OCI-LY7 (cell line): ENCODE measurements around the gene PDZRN3. TPM values are rescaled to one million over a fixed set of nuclear protein-coding genes. Genes with fewer than 3 reads are reported as not detected.

ENCODE experiments used
- BruUV-seq: library from RNA; stranded (reverse); fragments of 400-500 nt; replicated peaks from 2 replicates; lab custom pipeline; 2021; lab: Mats Ljungman, UMichigan
- CTCF ChIA-PET: fragments of 300-600 bp; sonication (Branson Sonifier 250); formaldehyde crosslinking; loops from one replicate; lab custom pipeline; 2022; ENCODE audit warnings: antibody characterized with exemption; ENCODE audit not compliant: unreplicated experiment; lab: Charles Lee
- POLR2A ChIA-PET: fragments of 300-600 bp; sonication (Branson Sonifier 250); formaldehyde crosslinking; loops from one replicate; lab custom pipeline; 2022; ENCODE audit warnings: antibody characterized with exemption; lab: Charles Lee
- DNase-seq: peaks from one replicate; pipeline ENCODE4 v3.0.0-alpha.2; 2015; ENCODE audit warnings: low spot score
- H2AFZ ChIP-seq: fragments of 200-600 bp; sonication (generic), shearing (Covaris generic); 2 replicates; pipeline ENCODE4 v1.6.1; 2014; ENCODE audit warnings: mild to moderate bottlenecking, antibody characterized with exemption, low read length, moderate library complexity
- H3K27ac ChIP-seq: fragments of 200-600 bp; sonication (generic); 2 replicates; pipeline ENCODE4 v1.5.1; 2014; ENCODE audit warnings: mixed run types, low read depth, mild to moderate bottlenecking, moderate library complexity, low read length, inconsistent platforms; ENCODE audit not compliant: poor library complexity, severe bottlenecking
- H3K36me3 ChIP-seq: fragments of 200-600 bp; sonication (generic); 2 replicates; pipeline ENCODE4 v1.6.1; 2014; ENCODE audit warnings: mild to moderate bottlenecking, antibody characterized with exemption, low read length, moderate library complexity, mixed read lengths; ENCODE audit not compliant: insufficient read depth
- H3K4me1 ChIP-seq: fragments of 200-600 bp; sonication (generic); 2 replicates; pipeline ENCODE4 v1.5.1; 2014; ENCODE audit warnings: mild to moderate bottlenecking, low read length; ENCODE audit not compliant: insufficient read depth, poor library complexity, severe bottlenecking
- H3K4me2 ChIP-seq: fragments of 200-600 bp; sonication (generic); 2 replicates; pipeline ENCODE4 v1.6.1; 2014; ENCODE audit warnings: mild to moderate bottlenecking, low read length
- H3K4me3 ChIP-seq: fragments of 200-600 bp; sonication (generic); 2 replicates; pipeline ENCODE4 v1.5.1; 2014; ENCODE audit warnings: mild to moderate bottlenecking, low read depth, low read length; ENCODE audit not compliant: poor library complexity, severe bottlenecking
- H3K79me2 ChIP-seq: fragments of 200-600 bp; sonication (generic); 2 replicates; pipeline ENCODE4 v1.6.1; 2016; ENCODE audit warnings: low read depth, mild to moderate bottlenecking, low read length, moderate library complexity, mixed read lengths; ENCODE audit not compliant: insufficient read depth
- H3K9me2 ChIP-seq: fragments of 200-600 bp; sonication (generic); 2 replicates; pipeline ENCODE4 v1.6.1; 2016; ENCODE audit warnings: mild to moderate bottlenecking, low read length, mixed read lengths; ENCODE audit not compliant: insufficient read depth
- H3K9me3 ChIP-seq: fragments of 200-600 bp; sonication (generic); 2 replicates; pipeline ENCODE4 v1.6.1; 2014; ENCODE audit warnings: mild to moderate bottlenecking, mixed run types, low read length, mixed read lengths
- H4K20me1 ChIP-seq: fragments of 200-600 bp; sonication (generic); 2 replicates; pipeline ENCODE4 v1.6.1; 2014; ENCODE audit warnings: mild to moderate bottlenecking, antibody characterized with exemption, low read length, moderate library complexity, mixed read lengths; ENCODE audit not compliant: insufficient read depth
- CTCF ChIP-seq: fragments of 200-600 bp; sonication (generic); conservative IDR thresholded peaks from 2 replicates; pipeline ENCODE4 v1.5.1; 2014; ENCODE audit warnings: mild to moderate bottlenecking, antibody characterized with exemption, low read length, moderate library complexity, mixed read lengths
- EZH2phosphoT487 ChIP-seq: fragments of 200-600 bp; sonication (generic); IDR thresholded peaks from 2 replicates; pipeline ENCODE4 v1.6.1; 2018; ENCODE audit warnings: low read depth, borderline replicate concordance, mild to moderate bottlenecking, mixed run types, antibody characterized with exemption, low read length, moderate library complexity, mixed read lengths
- intact Hi-C: fragments of 100-400 bp; cut with micrococcal nuclease; formaldehyde crosslinking; loops from one replicate; pipeline ENCODE4 v1.10.0; 2022; ENCODE audit not compliant: unreplicated experiment
- total RNA-seq, 2 experiments: library from RNA; depleted of rRNA in 1 of 2; stranded (reverse); fragments of >200 nt in 1 of 2; shearing (Covaris generic) in 1 of 2; gene quantifications; 2 replicates each; pipeline ENCODE4 v1.2.3, GENCODE V29; 2014 to 2022

PDZRN3 gene
- total RNA-seq, 2 experiments from 2014 or later, result 0.95 TPM; not detected in 1

- CTCF ChIA-PET, result no interaction called here
- Histone ChIP-seq H3K4me3 (no peak overlapping the region), H3K36me3 (no peaks in the 10 kb centered on the region), H2AFZ (no peak overlapping the region), H3K27ac (no peak overlapping the region), H4K20me1 (no peaks in the 10 kb centered on the region), H3K9me3 (no peaks in the 10 kb centered on the region), H3K4me2 (no peak overlapping the region), H3K4me1 (no peaks in the 10 kb centered on the region), H3K9me2 (no peaks in the 10 kb centered on the region), H3K79me2 (no peaks in the 10 kb centered on the region)
- no TSS peak for BruUV-seq
- TF ChIP-seq CTCF (no peak), EZH2phosphoT487 (no peak)
- POLR2A ChIA-PET, result interaction anchor here (0.7 to 1.2 kb wide), 4 partner anchors 8 to 32 kb away, joined by 3 read pairs; no protein-coding TSS in a partner anchor
- intact Hi-C loops, result no loop called here
- no peak for DNase-seq
Measured at GRCh38 chr3:73547427-73548248, 77.1 kb downstream of the PDZRN3 start.

- H3K27ac ChIP-seq, result no peak overlapping the region
- no peaks in the 10 kb centered on the region for H3K9me3 ChIP-seq
- intact Hi-C loops, result no loop called here
- H2AFZ ChIP-seq, result no peak overlapping the region
- ChIA-PET CTCF (no interaction called here), POLR2A (interaction anchor here (0.7 to 1.2 kb wide), 4 partner anchors 9 to 33 kb away, joined by 3 read pairs; no protein-coding TSS in a partner anchor)
- no peak for TF ChIP-seq CTCF
- no peak for TF ChIP-seq EZH2phosphoT487
- no peaks in the 10 kb centered on the region for H3K79me2 ChIP-seq
- H3K36me3 ChIP-seq, result no peaks in the 10 kb centered on the region
- no peaks in the 10 kb centered on the region for H3K4me1 ChIP-seq
- H3K4me2 ChIP-seq, result no peak overlapping the region
- BruUV-seq, result no TSS peak
- H3K4me3 ChIP-seq, result no peak overlapping the region
- no peak for DNase-seq
- H3K9me2 ChIP-seq, result no peaks in the 10 kb centered on the region
- no peaks in the 10 kb centered on the region for H4K20me1 ChIP-seq
Measured at GRCh38 chr3:73546961-73547360, 77.8 kb downstream of the PDZRN3 start.

DNA sequence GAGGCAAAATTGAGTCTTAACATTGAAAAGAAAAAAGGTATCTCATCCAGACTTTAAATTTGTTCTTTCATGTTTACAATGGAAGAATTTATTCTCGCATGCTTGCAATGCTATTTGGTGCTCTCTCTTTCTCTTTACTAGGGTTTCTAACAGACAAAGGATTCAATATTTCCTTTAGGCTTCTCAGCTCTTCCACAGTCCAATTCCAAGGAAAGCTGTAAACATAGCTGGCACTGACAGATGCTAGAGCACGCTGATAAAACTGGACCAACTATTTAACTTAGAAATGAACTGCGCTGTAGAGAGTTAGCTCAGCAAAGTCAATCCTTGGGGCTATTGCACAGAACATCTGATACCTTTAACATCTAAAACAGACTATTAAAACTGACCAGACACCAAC lies 81.3 kb downstream of the PDZRN3 start:
- H3K79me2 ChIP-seq, result no peaks in the 10 kb centered on the region
- TF ChIP-seq EZH2phosphoT487, result no peak
- no peak for TF ChIP-seq CTCF
- H3K27ac ChIP-seq, result no peak overlapping the region
- no peak for DNase-seq
- H3K4me3 ChIP-seq, result no peak overlapping the region
- intact Hi-C loops, result no loop called here
- H3K9me2 ChIP-seq, result no peaks in the 10 kb centered on the region
- H3K9me3 ChIP-seq, result no peaks in the 10 kb centered on the region
- no peak overlapping the region for H3K4me2 ChIP-seq
- no peak overlapping the region for H2AFZ ChIP-seq
- no TSS peak for BruUV-seq
- no peaks in the 10 kb centered on the region for H4K20me1 ChIP-seq
- ChIA-PET CTCF (no interaction called here), POLR2A (interaction anchor here (0.8 kb wide), 1 partner anchor 14 kb away, joined by 3 read pairs; no protein-coding TSS in a partner anchor)
- H3K4me1 ChIP-seq, result no peaks in the 10 kb centered on the region
- no peaks in the 10 kb centered on the region for H3K36me3 ChIP-seq
